ENCODE results near the gene PDGFD. TPM values are rescaled to one million over a fixed set of nuclear protein-coding genes. Genes with fewer than 3 reads are reported as not detected.

The PDGFD gene
- total RNA-seq, 1 donor from 2014 or later, result 0.45 TPM

GRCh38 chr11:104075091-104075490 is 88.9 kb downstream of the PDGFD start:
- H3K27ac Mint-ChIP-seq (ENCODE audit: unreplicated experiment), result no peak overlapping the region
- no peaks in the 10 kb centered on the region for H3K9me3 Mint-ChIP-seq (ENCODE audit: low read depth)
- no peaks in the 10 kb centered on the region for H3K36me3 Mint-ChIP-seq (ENCODE audit: low read depth)
- no peak overlapping the region for H3K4me3 Mint-ChIP-seq (ENCODE audit: unreplicated experiment)
- no peak for DNase-seq (ENCODE audit: low spot score)
- no peaks in the 10 kb centered on the region for H3K4me1 Mint-ChIP-seq (ENCODE audit: low read depth)
- peaks cover 5% of the 10 kb centered on the region for H3K27me3 Mint-ChIP-seq (ENCODE audit: low read depth)
- TF ChIP-seq CTCF (IDR thresholded peaks at IDR 0.05), result no peak

GRCh38 chr11:104073950-104074705 is 89.8 kb downstream of the PDGFD start:
- Mint-ChIP-seq H3K27ac (ENCODE audit: unreplicated experiment) (no peak overlapping the region), H3K4me3 (ENCODE audit: unreplicated experiment) (no peak overlapping the region), H3K4me1 (ENCODE audit: low read depth) (no peaks in the 10 kb centered on the region), H3K9me3 (ENCODE audit: low read depth) (no peaks in the 10 kb centered on the region), H3K36me3 (ENCODE audit: low read depth) (no peaks in the 10 kb centered on the region), H3K27me3 (ENCODE audit: low read depth) (peaks cover 5% of the 10 kb centered on the region)
- DNase-seq (ENCODE audit: low spot score), result no peak
- TF ChIP-seq CTCF (IDR thresholded peaks at IDR 0.05), result no peak

GRCh38 chr11:104067534-104067933 is 96.4 kb downstream of the PDGFD start:
- Mint-ChIP-seq H3K36me3 (ENCODE audit: low read depth) (no peaks in the 10 kb centered on the region), H3K27me3 (ENCODE audit: low read depth) (peaks cover 7% of the 10 kb centered on the region), H3K9me3 (ENCODE audit: low read depth) (no peaks in the 10 kb centered on the region), H3K27ac (ENCODE audit: unreplicated experiment) (no peak overlapping the region), H3K4me3 (ENCODE audit: unreplicated experiment) (no peak overlapping the region), H3K4me1 (ENCODE audit: low read depth) (no peaks in the 10 kb centered on the region)
- TF ChIP-seq CTCF (IDR thresholded peaks at IDR 0.05), result no peak
- no peak for DNase-seq (ENCODE audit: low spot score)

GRCh38 chr11:104064034-104064630 is 99.8 kb downstream of the PDGFD start:
- no peaks in the 10 kb centered on the region for H3K4me1 Mint-ChIP-seq (ENCODE audit: low read depth)
- H3K27ac Mint-ChIP-seq (ENCODE audit: unreplicated experiment), result no peak overlapping the region

More at GRCh38 chr11:104064034-104064630, 99.8 kb downstream of the PDGFD start:
- Mint-ChIP-seq H3K9me3 (ENCODE audit: low read depth) (no peaks in the 10 kb centered on the region), H3K36me3 (ENCODE audit: low read depth) (no peaks in the 10 kb centered on the region), H3K4me3 (ENCODE audit: unreplicated experiment) (no peak overlapping the region), H3K27me3 (ENCODE audit: low read depth) (peaks cover 7% of the 10 kb centered on the region)
- TF ChIP-seq CTCF (IDR thresholded peaks at IDR 0.05), result no peak
- DNase-seq (ENCODE audit: low spot score), result no peak
